Calu3 (cell line): ENCODE results near the gene CALN1. TPM values are rescaled to one million over a fixed set of nuclear protein-coding genes. Genes with fewer than 3 reads are reported as not detected.

Source experiments
- BruUV-seq: library from RNA; stranded (reverse); fragments of 400-500 nt; replicated peaks from 2 replicates; lab custom pipeline; 2021; lab: Mats Ljungman, UMichigan
- CTCF ChIA-PET: fragments of 300-600 bp; sonication (Branson Sonifier 250); formaldehyde crosslinking; loops from one replicate; lab custom pipeline; 2022; ENCODE audit warnings: antibody characterized with exemption; lab: Charles Lee
- DNase-seq: peaks from one replicate; pipeline ENCODE4 v3.0.0; 2022
- H3K27ac Mint-ChIP-seq: one replicate; pipeline ENCODE4 v1.8.0; 2022; ENCODE audit warnings: mixed read lengths; ENCODE audit not compliant: unreplicated experiment
- H3K27me3 Mint-ChIP-seq: one replicate; pipeline ENCODE4 v1.8.0; 2022; ENCODE audit warnings: mixed read lengths; ENCODE audit not compliant: unreplicated experiment
- H3K36me3 Mint-ChIP-seq: one replicate; pipeline ENCODE4 v1.8.0; 2022; ENCODE audit warnings: mild to moderate bottlenecking, moderate library complexity, mixed read lengths; ENCODE audit not compliant: insufficient read depth, unreplicated experiment
- H3K4me1 Mint-ChIP-seq: one replicate; pipeline ENCODE4 v1.8.0; 2022; ENCODE audit warnings: mild to moderate bottlenecking, low read depth, mixed read lengths; ENCODE audit not compliant: unreplicated experiment
- H3K4me3 Mint-ChIP-seq: one replicate; pipeline ENCODE4 v1.8.0; 2022; ENCODE audit warnings: mild to moderate bottlenecking, low read depth, moderate library complexity, mixed read lengths; ENCODE audit not compliant: unreplicated experiment
- H3K9me3 Mint-ChIP-seq: one replicate; pipeline ENCODE4 v1.8.0; 2022; ENCODE audit warnings: low read depth, mixed read lengths; ENCODE audit not compliant: unreplicated experiment
- intact Hi-C: fragments of 100-400 bp; cut with micrococcal nuclease; formaldehyde crosslinking; loops from one replicate; pipeline ENCODE4 v1.10.0; 2022; ENCODE audit not compliant: unreplicated experiment
- total RNA-seq: library from RNA; stranded (reverse); gene quantifications from 2 replicates; pipeline ENCODE4 v1.2.3, GENCODE V29; 2022
- TF ChIP-seq, protein P1 (sequence below): fragments of 200-600 bp; IDR thresholded peaks from one replicate; pipeline ENCODE4 v1.8.0; 2022; ENCODE audit warnings: antibody characterized with exemption; ENCODE audit not compliant: unreplicated experiment

CALN1 gene
- total RNA-seq, 1 experiment from 2014 or later, result not detected

GRCh38 chr7:71752171-71752935 is 659.8 kb downstream of the CALN1 start:
- peak; percentile 68 for DNase-seq
- intact Hi-C loops, result no loop called here
- Mint-ChIP-seq H3K27ac (no peak overlapping the region), H3K4me3 (no peak overlapping the region), H3K4me1 (no peaks in the 10 kb centered on the region), H3K27me3 (no peaks in the 10 kb centered on the region), H3K9me3 (peaks cover 5% of the 10 kb centered on the region), H3K36me3 (no peaks in the 10 kb centered on the region)
- CTCF ChIA-PET, result interaction anchor here (0.6 to 0.7 kb wide), 2 partner anchors 22 to 38 kb away, joined by 3 read pairs; no protein-coding TSS in a partner anchor
- no TSS peak for BruUV-seq
- TF ChIP-seq, protein P1, sequence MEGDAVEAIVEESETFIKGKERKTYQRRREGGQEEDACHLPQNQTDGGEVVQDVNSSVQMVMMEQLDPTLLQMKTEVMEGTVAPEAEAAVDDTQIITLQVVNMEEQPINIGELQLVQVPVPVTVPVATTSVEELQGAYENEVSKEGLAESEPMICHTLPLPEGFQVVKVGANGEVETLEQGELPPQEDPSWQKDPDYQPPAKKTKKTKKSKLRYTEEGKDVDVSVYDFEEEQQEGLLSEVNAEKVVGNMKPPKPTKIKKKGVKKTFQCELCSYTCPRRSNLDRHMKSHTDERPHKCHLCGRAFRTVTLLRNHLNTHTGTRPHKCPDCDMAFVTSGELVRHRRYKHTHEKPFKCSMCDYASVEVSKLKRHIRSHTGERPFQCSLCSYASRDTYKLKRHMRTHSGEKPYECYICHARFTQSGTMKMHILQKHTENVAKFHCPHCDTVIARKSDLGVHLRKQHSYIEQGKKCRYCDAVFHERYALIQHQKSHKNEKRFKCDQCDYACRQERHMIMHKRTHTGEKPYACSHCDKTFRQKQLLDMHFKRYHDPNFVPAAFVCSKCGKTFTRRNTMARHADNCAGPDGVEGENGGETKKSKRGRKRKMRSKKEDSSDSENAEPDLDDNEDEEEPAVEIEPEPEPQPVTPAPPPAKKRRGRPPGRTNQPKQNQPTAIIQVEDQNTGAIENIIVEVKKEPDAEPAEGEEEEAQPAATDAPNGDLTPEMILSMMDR, result no peak

GRCh38 chr7:71750290-71750689 is 661.8 kb downstream of the CALN1 start:
- CTCF ChIA-PET, result no interaction called here
- Mint-ChIP-seq H3K4me3 (no peak overlapping the region), H3K27ac (no peak overlapping the region), H3K9me3 (peaks cover 7% of the 10 kb centered on the region), H3K36me3 (no peaks in the 10 kb centered on the region), H3K4me1 (no peaks in the 10 kb centered on the region), H3K27me3 (no peaks in the 10 kb centered on the region)
- no peak for DNase-seq
- no TSS peak for BruUV-seq
- intact Hi-C loops, result no loop called here
- TF ChIP-seq, protein P1, result no peak

GRCh38 chr7:71746006-71746405 is 666.1 kb downstream of the CALN1 start:
- no peak overlapping the region for H3K27ac Mint-ChIP-seq
- peaks cover 10% of the 10 kb centered on the region for H3K9me3 Mint-ChIP-seq
- no peaks in the 10 kb centered on the region for H3K4me1 Mint-ChIP-seq
- BruUV-seq, result no TSS peak
- CTCF ChIA-PET, result no interaction called here
- H3K27me3 Mint-ChIP-seq, result no peaks in the 10 kb centered on the region
- intact Hi-C loops, result no loop called here
- H3K36me3 Mint-ChIP-seq, result no peaks in the 10 kb centered on the region
- no peak for DNase-seq
- TF ChIP-seq, protein P1, result no peak
- no peak overlapping the region for H3K4me3 Mint-ChIP-seq

DNA sequence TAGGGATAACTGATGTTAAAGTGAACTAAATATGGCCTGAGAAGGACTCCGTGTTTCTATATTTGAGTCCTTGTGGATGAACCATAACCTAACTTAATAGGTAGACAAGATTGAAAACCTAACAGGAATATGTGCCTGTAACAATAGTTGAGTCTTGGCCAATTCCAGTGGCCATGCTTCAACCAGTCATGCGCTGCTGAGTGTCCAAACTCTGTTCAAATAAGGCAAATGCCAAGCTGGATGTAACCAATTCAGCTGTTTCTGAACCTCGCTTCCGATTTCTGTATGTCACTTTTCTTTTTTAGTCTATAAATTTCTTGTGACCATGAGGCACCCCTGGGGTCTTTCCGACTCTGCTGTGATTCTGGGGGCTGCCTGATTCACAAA is 672.0 kb downstream of the CALN1 start:
- TF ChIP-seq, protein P1, result no peak
- DNase-seq, result no peak
- H3K27ac Mint-ChIP-seq, result no peak overlapping the region
- no peaks in the 10 kb centered on the region for H3K36me3 Mint-ChIP-seq
- BruUV-seq, result no TSS peak
- no peaks in the 10 kb centered on the region for H3K27me3 Mint-ChIP-seq
- H3K4me1 Mint-ChIP-seq, result no peaks in the 10 kb centered on the region
- peaks cover 2% of the 10 kb centered on the region for H3K9me3 Mint-ChIP-seq
- H3K4me3 Mint-ChIP-seq, result no peak overlapping the region
- intact Hi-C loops, result no loop called here
- CTCF ChIA-PET, result interaction anchor here (0.5 kb wide), 1 partner anchor 763 kb away, joined by 3 read pairs; no protein-coding TSS in a partner anchor
